ENCODE measurements around the gene TMEM144.

Gene TMEM144

GRCh38 chr4:158250321-158250720 is 40.0 kb downstream of the TMEM144 start:
- Histone ChIP-seq H3K4me3 (ENCODE audit: low read length, poor library complexity, severe bottlenecking) (no peak overlapping the region), H3K79me2 (ENCODE audit: insufficient read depth, low read length) (no peaks in the 10 kb centered on the region), H3K4me1 (ENCODE audit: insufficient read depth, low read length, poor library complexity, severe bottlenecking) (no peaks in the 10 kb centered on the region), H2AFZ (ENCODE audit: low read length) (no peak overlapping the region), H3K9me2 (replicated peaks; ENCODE audit: low read depth, low read length) (no peaks in the 10 kb centered on the region), H3K4me2 (ENCODE audit: low read depth, low read length, poor library complexity, severe bottlenecking) (no peak overlapping the region), H3F3A (ENCODE audit: low read depth) (no peaks in the 10 kb centered on the region), H3K27me3 (ENCODE audit: insufficient read depth, low read length, poor library complexity, severe bottlenecking) (no peaks in the 10 kb centered on the region), H4K20me1 (ENCODE audit: insufficient read depth, low read length, poor library complexity, severe bottlenecking) (no peaks in the 10 kb centered on the region), H3K36me3 (ENCODE audit: insufficient read depth, low read length) (no peaks in the 10 kb centered on the region), H3K9me3 (ENCODE audit: insufficient read depth, low read depth, low read length) (no peaks in the 10 kb centered on the region), H3K9ac (ENCODE audit: low read depth, low read length, poor library complexity, severe bottlenecking) (no peak overlapping the region)
- no peak for TF ChIP-seq EZH2phosphoT487 (IDR thresholded peaks at IDR 0.05; ENCODE audit: borderline replicate concordance)
- no peak for TF ChIP-seq CTCF (conservative IDR thresholded peaks at IDR 0.05; ENCODE audit: low read length)

- Histone ChIP-seq H2AFZ (ENCODE audit: low read length) (0 out of 2 replicates have a peak overlapping the region, but pooled peaks have one; percentile 15), H3F3A (ENCODE audit: low read depth) (no peaks in the 10 kb centered on the region)
Observed at GRCh38 chr4:158253350-158253980, 43.2 kb downstream of the TMEM144 start.

GRCh38 chr4:158254292-158254691 is 44.0 kb downstream of the TMEM144 start:
- Histone ChIP-seq H4K20me1 (ENCODE audit: insufficient read depth, low read length, poor library complexity, severe bottlenecking) (no peaks in the 10 kb centered on the region), H3F3A (ENCODE audit: low read depth) (no peaks in the 10 kb centered on the region), H3K4me2 (ENCODE audit: low read depth, low read length, poor library complexity, severe bottlenecking) (no peak overlapping the region), H3K9ac (ENCODE audit: low read depth, low read length, poor library complexity, severe bottlenecking) (no peak overlapping the region), H3K27me3 (ENCODE audit: insufficient read depth, low read length, poor library complexity, severe bottlenecking) (no peaks in the 10 kb centered on the region), H2AFZ (ENCODE audit: low read length) (0 out of 2 replicates have a peak overlapping the region, but pooled peaks have one; percentile 46), H3K9me3 (ENCODE audit: insufficient read depth, low read depth, low read length) (no peaks in the 10 kb centered on the region), H3K4me3 (ENCODE audit: low read length, poor library complexity, severe bottlenecking) (no peak overlapping the region), H3K4me1 (ENCODE audit: insufficient read depth, low read length, poor library complexity, severe bottlenecking) (no peaks in the 10 kb centered on the region), H3K79me2 (ENCODE audit: insufficient read depth, low read length) (no peaks in the 10 kb centered on the region), H3K36me3 (ENCODE audit: insufficient read depth, low read length) (no peaks in the 10 kb centered on the region), H3K9me2 (replicated peaks; ENCODE audit: low read depth, low read length) (no peaks in the 10 kb centered on the region)
- TF ChIP-seq CTCF (conservative IDR thresholded peaks at IDR 0.05; ENCODE audit: low read length) = no peak
- no peak for TF ChIP-seq EZH2phosphoT487 (IDR thresholded peaks at IDR 0.05; ENCODE audit: borderline replicate concordance)

More at GRCh38 chr4:158253350-158253980, 43.2 kb downstream of the TMEM144 start:
- no peaks in the 10 kb centered on the region for H3K79me2 ChIP-seq (ENCODE audit: insufficient read depth, low read length)
- H3K4me3 ChIP-seq (ENCODE audit: low read length, poor library complexity, severe bottlenecking) = no peak overlapping the region
- H3K9me3 ChIP-seq (ENCODE audit: insufficient read depth, low read depth, low read length) = no peaks in the 10 kb centered on the region
- H3K4me2 ChIP-seq (ENCODE audit: low read depth, low read length, poor library complexity, severe bottlenecking) = no peak overlapping the region
- no peaks in the 10 kb centered on the region for H4K20me1 ChIP-seq (ENCODE audit: insufficient read depth, low read length, poor library complexity, severe bottlenecking)
- H3K27me3 ChIP-seq (ENCODE audit: insufficient read depth, low read length, poor library complexity, severe bottlenecking) = no peaks in the 10 kb centered on the region
- no peaks in the 10 kb centered on the region for H3K9me2 ChIP-seq (replicated peaks; ENCODE audit: low read depth, low read length)
- H3K9ac ChIP-seq (ENCODE audit: low read depth, low read length, poor library complexity, severe bottlenecking) = no peak overlapping the region
- peak; percentile 86 for TF ChIP-seq CTCF (conservative IDR thresholded peaks at IDR 0.05; ENCODE audit: low read length)
- no peak for TF ChIP-seq EZH2phosphoT487 (IDR thresholded peaks at IDR 0.05; ENCODE audit: borderline replicate concordance)
- no peaks in the 10 kb centered on the region for H3K4me1 ChIP-seq (ENCODE audit: insufficient read depth, low read length, poor library complexity, severe bottlenecking)
- H3K36me3 ChIP-seq (ENCODE audit: insufficient read depth, low read length) = no peaks in the 10 kb centered on the region

All from Loucy (cell line).